RPMI7951 (cell line): ENCODE results near the gene SLC38A5. TPM values are rescaled to one million over a fixed set of nuclear protein-coding genes. Genes with fewer than 3 reads are reported as not detected.
"Not testable (repeated sequence)": the region's sequence is repeated elsewhere in the genome, so short reads cannot be mapped to it uniquely, and the experiment has no call there.

ENCODE experiments used
- DNase-seq: peaks from one replicate; pipeline ENCODE4 v3.0.0-alpha.2; 2012; ENCODE audit warnings: low read depth
- total RNA-seq: library from RNA; depleted of rRNA; stranded (reverse); fragments of >200 nt; shearing (Covaris generic); gene quantifications from 2 replicates; pipeline ENCODE4 v1.2.3, GENCODE V29; 2014

The SLC38A5 gene
- total RNA-seq, 1 experiment from 2014 or later = 0.24 TPM

DNA sequence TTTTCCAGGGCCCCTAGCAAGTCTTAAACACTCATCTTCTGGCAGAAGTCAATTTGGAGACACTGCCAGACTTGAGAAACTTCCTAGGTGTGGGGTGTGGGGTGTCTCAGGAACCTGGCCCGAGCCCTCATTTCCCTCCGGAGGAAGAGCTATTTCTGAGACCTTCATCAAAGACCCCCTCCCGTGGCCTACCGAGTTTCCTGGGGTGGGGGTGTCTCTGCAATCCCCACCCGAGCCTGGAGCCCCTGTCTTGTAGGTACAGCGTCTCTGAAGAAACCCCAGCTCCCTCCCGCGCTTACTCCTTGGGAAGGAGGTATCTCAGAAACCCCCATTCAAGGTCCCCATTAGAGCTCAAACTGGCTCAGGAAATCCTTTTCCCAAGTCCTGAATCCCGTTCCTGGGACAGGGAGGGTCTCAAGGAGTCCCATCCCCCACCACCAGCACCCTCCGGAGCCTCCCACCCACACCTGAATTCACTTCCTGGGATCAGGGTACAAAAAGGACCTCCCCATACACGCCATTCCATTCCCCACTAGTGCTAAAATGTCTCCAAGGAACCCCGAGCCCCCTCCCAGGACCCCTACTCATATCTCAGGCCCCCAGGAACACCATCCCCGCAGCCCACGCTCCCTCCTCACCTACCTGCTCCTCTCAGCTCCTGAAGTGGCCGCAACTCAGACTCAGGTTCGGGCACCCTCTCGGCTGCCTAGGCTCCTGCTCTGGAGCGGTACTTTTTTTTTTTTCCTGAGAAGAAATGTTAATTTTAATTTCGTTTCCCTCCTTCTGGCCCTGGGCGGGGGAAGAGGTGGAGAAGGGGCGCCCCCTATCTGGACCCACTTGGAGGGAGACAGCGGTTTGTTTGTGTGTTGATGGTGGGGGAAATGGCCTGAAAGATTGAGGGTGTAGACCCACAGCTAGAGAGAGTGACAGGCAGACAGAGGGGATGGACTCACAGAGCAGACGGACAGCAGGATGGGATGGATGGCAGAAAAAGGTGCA is 1.1 kb downstream of the SLC38A5 start:
- no peak for DNase-seq

DNA sequence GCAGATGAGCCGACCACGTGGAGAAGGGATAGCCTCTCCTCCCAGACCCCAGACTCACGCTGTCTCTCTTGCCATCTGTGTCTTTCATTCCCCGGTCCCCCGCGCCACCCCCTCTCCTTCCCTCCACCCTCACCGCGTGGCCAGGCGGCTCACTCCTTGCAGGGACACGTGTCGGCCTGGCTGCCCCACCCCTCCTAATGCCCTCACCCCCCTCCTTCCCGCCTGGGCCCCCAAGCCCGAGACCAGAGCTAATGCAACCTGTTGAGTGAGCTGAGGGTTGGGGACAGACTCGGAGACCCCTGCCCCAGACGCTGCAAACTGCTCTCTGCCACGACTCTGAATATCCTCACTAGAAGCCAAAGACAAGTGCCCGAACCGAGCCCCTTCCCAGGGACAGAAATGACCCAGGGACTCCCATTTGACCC is 1.8 kb downstream of the SLC38A5 start:
- no peak for DNase-seq

DNA sequence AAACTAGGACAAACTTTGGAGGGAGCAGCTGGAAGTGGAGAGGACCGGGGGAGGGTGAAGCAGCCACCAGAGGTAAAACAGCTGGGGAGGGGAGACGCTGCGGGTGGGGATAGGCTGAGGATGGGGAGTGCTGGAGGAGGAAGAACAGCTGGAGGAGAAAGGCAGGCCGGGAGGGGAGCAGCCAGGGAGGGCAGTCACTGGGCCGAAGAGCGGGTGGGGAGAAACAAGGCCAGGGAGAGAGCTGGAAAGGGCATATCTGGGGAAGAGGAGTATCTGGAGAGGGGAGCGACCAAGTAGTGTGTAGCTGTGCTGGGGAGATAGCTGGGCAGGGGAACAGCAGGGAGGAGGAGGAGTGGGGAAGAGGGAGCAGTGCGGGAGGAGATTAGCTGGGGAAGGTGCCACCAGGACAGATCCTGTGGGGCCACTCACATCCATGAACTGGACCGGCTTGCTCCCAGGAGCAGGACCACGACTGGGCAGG is 2.7 kb downstream of the SLC38A5 start:
- DNase-seq = no peak

DNA sequence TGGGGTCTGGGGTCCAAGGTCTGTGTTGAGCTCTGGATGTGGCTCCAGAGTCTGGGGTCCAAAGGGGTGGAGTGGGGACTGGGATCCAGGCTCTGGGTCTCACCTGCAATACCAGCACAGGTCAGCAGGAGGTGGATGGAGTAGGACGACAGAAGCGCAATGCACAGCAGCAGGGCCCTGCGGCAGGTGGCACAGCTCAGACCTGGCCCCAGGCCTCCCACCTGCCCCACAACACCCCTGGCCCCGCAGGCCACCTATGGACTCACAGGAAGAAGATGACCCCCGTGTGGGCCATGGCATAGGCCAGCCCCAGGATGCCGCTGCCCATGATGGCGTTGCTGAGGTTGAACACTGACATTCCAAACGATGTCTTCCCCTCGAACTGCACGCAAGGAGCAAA is 3.4 kb downstream of the SLC38A5 start:
- DNase-seq = no peak

DNA sequence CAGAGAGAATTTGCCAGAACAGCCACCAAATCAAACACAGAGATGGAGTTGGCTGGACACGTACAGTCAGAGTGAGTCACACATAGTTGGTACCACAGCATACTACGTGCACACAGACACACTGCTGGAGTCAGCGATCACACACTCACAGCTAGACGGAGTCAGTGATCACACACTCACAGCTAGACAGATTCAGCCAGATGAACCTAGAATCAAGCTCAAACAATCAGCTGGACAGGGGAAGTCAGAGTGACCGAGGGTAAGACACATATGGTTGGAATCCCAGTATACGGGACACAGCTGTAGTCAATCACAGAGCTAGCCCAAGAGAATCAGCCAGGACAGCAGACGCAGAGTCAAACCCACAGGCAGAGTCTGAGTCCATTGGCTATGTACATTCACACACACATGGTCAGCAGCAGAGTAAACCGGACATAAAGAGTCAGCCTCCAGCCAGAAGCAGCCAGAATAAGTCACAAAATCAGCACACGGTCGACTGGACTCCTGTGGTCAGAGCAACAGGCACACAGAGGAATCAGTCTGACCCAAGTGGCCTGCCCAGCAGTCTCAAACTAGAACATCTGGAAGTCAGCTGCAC is 4.6 kb downstream of the SLC38A5 start:
- peak; percentile 98 for DNase-seq

DNA sequence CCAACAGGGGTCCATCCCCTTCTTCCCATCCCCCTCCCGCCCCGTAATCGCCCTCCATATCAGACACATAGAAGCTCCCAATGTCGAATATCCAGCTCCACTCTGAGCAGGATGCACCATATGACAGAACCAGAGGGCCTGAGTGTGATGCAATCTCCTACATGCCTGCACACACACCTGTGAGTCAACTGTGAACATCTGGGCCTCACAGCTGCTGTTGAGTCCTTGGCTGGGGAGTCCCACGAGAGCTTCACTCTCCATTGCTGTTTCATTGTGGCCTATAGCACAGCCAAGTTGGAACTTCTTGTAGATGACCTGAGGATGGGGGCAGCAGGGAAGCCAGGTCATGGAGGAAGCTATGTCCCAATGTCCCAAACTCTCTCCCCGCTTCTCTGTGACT is 8.2 kb downstream of the SLC38A5 start:
- peak; percentile 26 for DNase-seq

DNA sequence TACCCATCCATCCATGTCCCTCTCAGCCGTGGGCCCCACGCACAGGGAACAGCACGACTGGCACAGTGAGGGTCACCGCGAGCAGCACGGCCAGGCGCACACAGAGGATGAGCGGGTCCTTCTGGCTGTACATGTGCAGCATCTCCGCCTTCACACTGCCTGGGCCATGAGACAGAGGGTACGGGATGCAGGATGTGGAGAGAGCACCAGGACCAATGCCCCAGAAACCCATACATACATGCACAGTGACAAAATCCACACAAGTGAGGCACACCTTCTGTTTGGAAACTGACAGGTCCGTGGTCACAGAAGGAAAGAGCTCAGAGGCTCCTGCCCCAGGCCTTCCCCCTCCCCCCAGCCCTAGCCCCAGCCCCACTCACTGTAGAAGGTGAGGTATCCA is 9.5 kb downstream of the SLC38A5 start:
- DNase-seq = no peak

DNA sequence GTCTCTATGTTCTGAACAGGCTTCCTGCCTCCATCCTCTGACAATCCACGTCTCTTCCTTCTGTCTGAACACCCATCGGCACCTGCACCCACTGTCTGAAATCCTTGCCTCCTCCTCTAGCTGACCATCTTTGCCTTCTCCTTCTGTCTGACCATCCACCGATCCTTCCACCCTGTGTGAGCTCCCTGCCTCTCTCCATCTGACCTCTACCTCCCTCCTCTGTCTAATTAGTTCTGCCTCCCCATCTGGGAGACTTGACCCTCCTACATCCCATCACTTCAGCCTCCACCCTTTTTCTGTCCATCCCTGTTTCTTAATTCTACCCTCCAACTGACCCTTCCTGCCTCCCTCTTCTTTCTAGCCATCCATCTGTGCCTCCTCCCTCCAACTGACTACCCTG is 10.0 kb downstream of the SLC38A5 start:
- DNase-seq = no peak

DNA sequence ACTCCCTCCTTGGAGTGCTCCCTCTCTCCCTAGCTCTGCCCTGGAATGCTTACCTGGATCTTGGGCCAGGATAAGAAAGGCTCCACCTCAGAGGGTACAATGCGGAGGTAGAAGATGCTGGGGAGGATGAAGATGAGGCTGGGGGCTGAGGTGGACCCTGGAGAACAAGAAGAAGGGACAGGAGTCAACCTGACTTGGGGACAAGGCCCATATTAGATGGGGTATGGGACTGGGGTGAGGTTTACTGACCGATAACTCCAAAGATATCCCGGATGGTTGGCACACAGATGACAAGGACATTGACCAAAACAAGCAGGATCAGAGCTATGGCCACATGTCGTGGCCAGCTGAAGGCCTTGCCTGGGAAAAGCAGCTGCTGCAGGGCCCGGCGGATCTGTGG is 10.6 kb downstream of the SLC38A5 start:
- no peak for DNase-seq

DNA sequence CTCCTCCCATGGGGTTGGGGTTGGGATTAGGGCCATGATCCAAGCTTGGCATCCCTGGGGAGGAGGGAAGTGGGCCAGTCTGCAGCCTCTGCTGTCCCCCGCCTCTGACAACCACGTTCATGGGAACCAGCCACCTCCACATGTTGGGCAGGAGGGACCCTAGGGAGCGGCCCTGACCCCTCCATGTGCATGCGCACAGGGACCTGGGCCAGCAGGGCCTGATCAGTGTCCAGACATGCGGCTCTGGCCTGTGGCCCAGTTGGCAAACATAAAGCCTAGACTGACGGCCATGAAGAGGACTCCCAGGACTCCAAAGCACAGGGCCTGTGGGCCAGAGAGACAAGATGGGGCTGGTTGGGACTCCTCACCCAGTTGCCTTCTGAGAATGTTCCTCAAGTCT is 11.3 kb downstream of the SLC38A5 start:
- DNase-seq = no peak

DNA sequence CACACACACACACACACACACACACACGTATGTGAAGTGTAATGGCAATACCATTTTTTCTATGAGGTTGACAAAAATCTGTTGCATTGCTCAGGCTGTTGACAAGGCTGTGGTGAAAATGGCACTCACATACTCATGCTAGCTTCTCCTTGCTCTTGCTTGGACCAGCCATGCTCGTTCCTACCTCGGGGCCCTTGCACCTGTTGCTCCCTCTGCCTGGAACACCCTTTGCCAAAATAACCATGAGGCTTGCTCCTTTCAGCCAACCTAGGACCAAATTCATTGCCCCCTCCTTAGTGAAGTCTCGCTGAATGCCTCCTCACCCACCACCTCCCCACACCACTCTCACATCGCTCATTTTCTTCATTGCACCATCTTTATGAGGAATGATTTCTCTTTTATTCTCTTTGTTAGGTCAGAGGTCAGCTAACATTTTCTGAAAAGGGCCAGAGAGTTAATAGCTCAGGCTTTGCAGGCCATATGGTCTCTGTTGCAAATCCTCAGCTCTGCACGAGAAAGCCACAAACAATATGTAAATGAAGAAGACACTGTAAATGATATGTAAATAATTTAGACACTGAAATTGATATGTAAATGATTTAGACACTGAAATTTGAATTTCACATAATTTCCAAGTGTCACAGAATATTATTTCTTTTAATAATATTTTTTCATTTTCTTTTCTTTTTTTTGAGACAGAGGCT is 13.3 kb downstream of the SLC38A5 start:
- no peak for DNase-seq

DNA sequence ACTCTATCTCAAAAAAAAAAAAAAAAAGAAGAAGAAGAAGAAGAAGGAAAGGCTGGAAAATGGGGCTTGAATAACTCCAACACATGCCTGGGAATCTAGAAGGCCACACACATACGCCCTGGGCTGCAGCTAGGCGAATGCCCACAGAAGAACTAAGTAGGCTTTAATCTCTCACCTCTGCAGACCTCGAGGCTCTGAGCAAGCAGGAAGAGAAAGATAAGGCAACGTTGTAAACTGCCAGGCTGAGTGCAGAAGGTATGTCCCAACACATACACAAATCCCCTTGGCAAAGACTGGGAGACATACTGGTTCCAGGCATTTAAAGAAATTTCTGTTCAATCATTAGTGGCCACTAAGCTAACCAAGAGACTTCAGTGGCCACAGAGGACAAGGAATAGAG is 18.4 kb downstream of the SLC38A5 start:
- DNase-seq = no peak

DNA sequence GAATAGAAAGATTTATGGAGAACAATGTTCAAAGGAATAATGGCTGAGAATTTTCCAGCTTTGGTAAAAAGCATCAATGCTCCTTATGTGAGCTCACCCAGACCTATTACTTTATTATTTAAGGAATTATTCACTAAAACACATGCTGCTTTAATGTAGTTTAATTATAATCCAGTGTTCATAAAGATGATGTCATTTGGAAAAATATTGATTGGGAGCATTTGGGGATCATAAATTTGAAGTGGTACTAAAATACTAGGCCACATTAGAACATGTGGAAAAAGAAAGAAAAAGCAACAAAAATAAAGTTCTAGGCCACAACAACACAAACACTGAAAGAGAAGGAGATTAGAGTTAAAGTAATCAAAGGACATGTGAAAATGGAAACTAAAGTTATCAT is 20.0 kb downstream of the SLC38A5 start:
- DNase-seq = no peak

DNA sequence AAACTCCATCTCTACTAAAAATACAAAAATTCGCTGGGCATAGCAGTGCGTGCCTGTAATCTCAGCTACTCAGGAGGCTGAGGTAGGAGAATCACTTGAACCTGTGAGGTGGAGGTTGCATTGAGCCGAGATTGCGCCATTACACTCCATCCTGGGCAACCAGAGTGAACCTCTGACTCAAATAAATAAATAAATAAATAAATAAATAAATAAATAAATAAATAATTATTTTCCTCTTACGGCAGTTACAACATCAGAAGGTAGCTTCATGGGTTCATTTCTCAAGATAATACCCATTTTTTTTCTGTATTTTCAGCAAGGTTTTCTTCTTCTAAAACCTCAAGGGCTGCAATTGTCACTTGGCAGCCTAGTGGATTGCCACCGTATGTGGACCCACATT is 22.9 kb downstream of the SLC38A5 start:
- not testable (repeated sequence) for DNase-seq

DNA sequence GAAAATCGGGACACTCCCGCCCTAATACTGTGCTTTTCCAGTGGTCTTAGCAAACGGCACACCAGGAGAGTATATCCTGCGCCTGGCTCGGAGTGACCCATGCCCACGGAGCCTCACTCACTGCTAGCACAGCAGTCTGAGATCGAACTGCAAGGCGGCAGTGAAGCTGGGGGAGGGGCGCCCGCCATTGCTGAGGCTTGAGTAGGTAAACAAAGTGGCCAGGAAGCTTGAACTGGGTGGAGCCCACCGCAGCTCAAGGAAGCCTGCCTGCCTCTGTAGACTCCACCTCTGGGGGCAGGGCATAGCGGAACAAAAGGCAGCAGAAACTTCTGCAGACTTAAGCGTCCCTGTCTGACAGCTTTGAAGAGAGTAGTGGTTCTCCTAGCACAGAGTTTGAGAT is 36.3 kb downstream of the SLC38A5 start:
- not testable (repeated sequence) for DNase-seq

DNA sequence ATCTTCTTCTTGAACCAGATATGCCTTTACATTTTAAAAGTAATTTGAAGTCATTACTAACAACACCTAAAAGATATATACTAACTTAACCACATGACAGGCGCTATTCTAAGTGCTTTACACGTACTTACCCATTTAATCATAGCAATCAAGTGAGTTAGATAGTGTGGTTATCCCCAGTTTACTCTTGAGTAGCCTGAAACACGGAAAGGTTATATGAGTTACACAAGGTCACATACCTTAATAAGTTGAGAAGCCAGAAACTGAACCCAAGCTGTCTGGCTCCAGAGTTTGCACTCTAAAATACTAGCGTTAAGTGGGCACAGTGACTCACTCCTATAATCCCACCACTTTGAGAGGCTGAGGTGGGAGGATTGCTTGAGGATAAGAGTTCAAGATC is 39.9 kb downstream of the SLC38A5 start:
- peak; percentile 32 for DNase-seq

DNA sequence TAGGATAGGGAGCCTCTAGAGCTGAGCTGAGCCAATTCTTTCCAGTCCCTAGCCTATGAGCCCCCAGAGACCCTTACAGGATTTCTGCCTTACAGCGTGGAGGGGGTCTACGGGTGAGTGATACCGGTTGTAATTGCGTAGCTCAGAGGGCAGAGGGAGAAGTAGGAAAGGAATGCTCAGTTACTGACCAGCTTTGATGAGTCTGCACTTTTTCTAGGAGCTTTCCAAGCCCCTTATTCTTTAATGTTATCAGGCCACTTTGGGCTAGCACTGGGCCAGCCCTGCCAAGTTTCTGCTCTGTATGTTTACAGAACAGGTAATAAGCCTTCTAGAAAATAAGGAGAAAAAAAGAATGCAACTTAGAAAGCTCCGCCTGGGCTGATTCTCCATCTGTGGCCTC is 40.5 kb downstream of the SLC38A5 start:
- not testable (repeated sequence) for DNase-seq

DNA sequence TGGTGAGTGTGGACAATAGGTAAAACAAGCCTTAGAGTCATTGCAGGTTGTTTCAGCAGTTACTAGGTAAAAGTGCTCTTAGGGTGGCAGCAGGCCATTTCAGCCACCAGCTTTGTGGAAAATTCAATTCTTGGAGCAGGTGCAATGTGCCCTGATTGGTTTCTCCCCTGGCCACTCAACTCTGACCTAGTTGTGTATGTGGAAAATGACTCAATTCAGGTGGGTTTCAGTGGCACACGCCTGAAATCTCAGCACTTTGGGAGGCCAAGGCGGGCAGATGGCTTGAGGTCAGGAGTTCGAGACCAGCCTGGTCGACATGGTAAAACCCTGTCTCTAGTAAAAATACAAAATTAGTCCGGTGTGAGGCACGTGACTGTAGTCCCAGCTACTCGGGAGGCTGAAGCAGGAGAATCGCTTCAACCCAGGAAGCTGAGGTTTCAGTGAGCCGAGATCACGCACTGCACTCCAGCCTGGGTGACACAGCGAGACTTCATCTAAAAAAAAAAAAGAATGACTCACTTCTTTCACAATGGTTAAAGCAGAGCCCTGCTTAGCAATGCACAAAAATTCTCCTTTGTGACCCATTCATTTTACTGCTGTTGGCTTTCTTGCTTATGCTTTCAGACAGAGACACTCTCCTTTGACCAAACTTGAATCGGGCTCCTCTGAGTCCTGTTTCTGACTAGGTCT is 42.9 kb downstream of the SLC38A5 start:
- DNase-seq = not testable (repeated sequence)

DNA sequence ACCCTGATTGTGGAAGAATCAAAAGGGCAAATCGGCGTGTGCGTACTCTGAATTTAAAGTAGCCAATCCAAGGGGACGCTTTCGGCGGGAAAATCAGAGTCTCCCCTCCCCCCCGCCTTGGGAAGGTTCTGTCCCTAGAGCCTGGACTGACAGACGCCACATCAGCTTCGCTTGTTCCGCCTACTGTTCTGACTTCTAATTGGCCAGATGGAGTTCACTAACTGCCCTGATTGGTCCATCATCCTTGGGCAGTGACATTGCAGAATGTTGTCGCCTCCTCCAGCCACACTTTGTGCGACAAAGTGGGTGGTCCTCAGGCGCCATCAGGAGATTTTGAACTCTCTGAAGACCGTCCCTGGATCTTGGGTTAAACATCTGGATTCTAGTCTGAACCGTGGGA is 58.2 kb downstream of the SLC38A5 start, which contains the start of gene SSX4B:
SSX4B (minus strand) TSS at position 101 of the 400 bp plus-strand sequence. CDS start 588 bp downstream, outside the sequence.
- not testable (repeated sequence) for DNase-seq
